GM12878 (cell line): ENCODE measurements around the gene PEX1.

Experiments
- CTCF ChIP-seq, 3 experiments: IDR thresholded peaks in 2 of 3; conservative IDR thresholded peaks in 1 of 3; 2 replicates each; pipeline ENCODE4 v1.5.1; 2011; ENCODE audit warnings: low read depth in 3 of 3, low read length in 3 of 3, mild to moderate bottlenecking in 3 of 3, control low read depth in 2 of 3, moderate library complexity in 2 of 3, inconsistent platforms in 1 of 3, mixed read lengths in 1 of 3; ENCODE audit not compliant: control insufficient read depth in 2 of 3, insufficient read depth in 1 of 3; ENCODE audit errors: extremely low read depth in 1 of 3
- E2F8 ChIP-seq: fragments of 450-650 bp; IDR thresholded peaks from 2 replicates; pipeline ENCODE4 v1.6.1; 2018; ENCODE audit warnings: mild to moderate bottlenecking, low read depth, moderate library complexity; ENCODE audit not compliant: partially characterized antibody
- EZH2 ChIP-seq: IDR thresholded peaks from 2 replicates; pipeline ENCODE4 v1.6.1; 2012; ENCODE audit warnings: low read depth, mild to moderate bottlenecking, control low read depth, inconsistent platforms, low read length, borderline replicate concordance; ENCODE audit not compliant: control insufficient read depth
- PKNOX1 ChIP-seq: fragments of 450-650 bp; IDR thresholded peaks from 2 replicates; pipeline ENCODE4 v1.6.1; 2016; ENCODE audit warnings: mild to moderate bottlenecking
- POLR2AphosphoS5 ChIP-seq: IDR thresholded peaks from 2 replicates; pipeline ENCODE4 v1.6.1; 2011; ENCODE audit warnings: mild to moderate bottlenecking, low read length, inconsistent platforms
- REST ChIP-seq: IDR thresholded peaks from 2 replicates; pipeline ENCODE4 v1.6.1; 2012; ENCODE audit warnings: mild to moderate bottlenecking, low read depth, low read length
- SUPT20H ChIP-seq: IDR thresholded peaks from 2 replicates; pipeline ENCODE4 v1.6.1; 2011; ENCODE audit warnings: low read depth, mild to moderate bottlenecking, low read length, moderate library complexity, borderline replicate concordance; ENCODE audit not compliant: control insufficient read depth
- TARDBP ChIP-seq: IDR thresholded peaks from 2 replicates; pipeline ENCODE4 v1.6.1; 2016; ENCODE audit warnings: borderline replicate concordance
- TCF12 ChIP-seq: IDR thresholded peaks from 2 replicates; pipeline ENCODE4 v1.6.1; 2011; ENCODE audit warnings: low read depth, mild to moderate bottlenecking, low read length
- ZBTB33 ChIP-seq: fragments of 450-650 bp; IDR thresholded peaks from 2 replicates; pipeline ENCODE4 v1.6.1; 2017; ENCODE audit warnings: mild to moderate bottlenecking

GRCh38 chr7:92460510-92460909 is 67.8 kb downstream of the PEX1 start:
- TF ChIP-seq EZH2 (no peak), CTCF (IDR thresholded peaks at IDR 0.05 in 2 of 3, conservative IDR thresholded peaks at IDR 0.05 in 1 of 3; ENCODE audit: control insufficient read depth in 2 of 3, extremely low read depth in 1 of 3, insufficient read depth in 1 of 3, low read depth in 3 of 3, low read length in 3 of 3) (no peak), TCF12 (no peak), POLR2AphosphoS5 (no peak), TARDBP (no peak), E2F8 (no peak), ZBTB33 (no peak), REST (no peak), PKNOX1 (no peak), SUPT20H (no peak)
